GM18511 (cell line): Measurements from ENCODE around the gene ADD3.
"Not testable (repeated sequence)": the region's sequence is repeated elsewhere in the genome, so short reads cannot be mapped to it uniquely, and the experiment has no call there.

Experiments
- ATAC-seq: cut with Tn5 transposase; IDR thresholded peaks from one replicate; pipeline ENCODE4 v1.9.1; 2021; ENCODE audit warnings: mild to moderate bottlenecking, moderate library complexity; ENCODE audit not compliant: unreplicated experiment

ADD3 gene

GRCh38 chr10:110032801-110033700, 25.3 kb downstream of the ADD3 start:
- ATAC-seq, result no peak

- no peak for ATAC-seq
Observed at GRCh38 chr10:110033701-110034235, 26.0 kb downstream of the ADD3 start.

- no peak for ATAC-seq
Observed at GRCh38 chr10:110034596-110034995, 26.8 kb downstream of the ADD3 start.

- ATAC-seq, result no peak
Observed at GRCh38 chr10:110035070-110035921, 27.5 kb downstream of the ADD3 start.

- peak; percentile 90 for ATAC-seq
Observed at GRCh38 chr10:110036640-110037039, 28.9 kb downstream of the ADD3 start.

GRCh38 chr10:110039254-110039653, 31.5 kb downstream of the ADD3 start:
- ATAC-seq, result no peak

- no peak for ATAC-seq
Observed at GRCh38 chr10:110040108-110040507, 32.3 kb downstream of the ADD3 start.

- no peak for ATAC-seq
Observed at GRCh38 chr10:110040767-110041478, 33.1 kb downstream of the ADD3 start.

GRCh38 chr10:110041479-110041829, 33.7 kb downstream of the ADD3 start:
- no peak for ATAC-seq

- ATAC-seq, result no peak
Observed at GRCh38 chr10:110042181-110042580, 34.4 kb downstream of the ADD3 start.

- no peak for ATAC-seq
Observed at GRCh38 chr10:110042891-110043290, 35.1 kb downstream of the ADD3 start.

- no peak for ATAC-seq
Observed at GRCh38 chr10:110044681-110045080, 36.9 kb downstream of the ADD3 start.

GRCh38 chr10:110045772-110046171, 38.0 kb downstream of the ADD3 start:
- no peak for ATAC-seq

- ATAC-seq, result not testable (repeated sequence)
Observed at GRCh38 chr10:110048145-110048544, 40.4 kb downstream of the ADD3 start.

GRCh38 chr10:110048781-110049180, 41.0 kb downstream of the ADD3 start:
- ATAC-seq, result no peak

- ATAC-seq, result not testable (repeated sequence)
Observed at GRCh38 chr10:110049889-110050591, 42.3 kb downstream of the ADD3 start.

- no peak for ATAC-seq
Observed at GRCh38 chr10:110051487-110051886, 43.7 kb downstream of the ADD3 start.

GRCh38 chr10:110052916-110053315, 45.1 kb downstream of the ADD3 start:
- no peak for ATAC-seq

GRCh38 chr10:110056822-110057221, 49.0 kb downstream of the ADD3 start:
- no peak for ATAC-seq

- ATAC-seq, result no peak
Observed at GRCh38 chr10:110057456-110057855, 49.7 kb downstream of the ADD3 start.
